Liver (tissue), 9 donors: Measurements from ENCODE around the gene GOLGA6L7. TPM values are rescaled to one million over a fixed set of nuclear protein-coding genes. Genes with fewer than 3 reads are reported as not detected.

ENCODE experiments used
- DNase-seq: peaks from one replicate; pipeline ENCODE4 v3.0.0-alpha.2; 2017; ENCODE audit warnings: low spot score
- H3K27ac ChIP-seq, 2 donors: one replicate each; pipeline ENCODE4 v1.7.0; 2013; ENCODE audit warnings: inconsistent platforms in 2 of 2, low read length in 2 of 2, control low read depth in 1 of 2, low read depth in 1 of 2, mild to moderate bottlenecking in 1 of 2
- H3K27me3 ChIP-seq, 4 donors: one replicate each; pipeline versions ENCODE4 v1.6.1 to v1.7.0; 2013; ENCODE audit warnings: low read length in 3 of 4, inconsistent platforms in 1 of 4, mild to moderate bottlenecking in 1 of 4, moderate library complexity in 1 of 4; ENCODE audit not compliant: control insufficient read depth in 4 of 4, insufficient read depth in 4 of 4
- H3K36me3 ChIP-seq, 4 donors: one replicate each; pipeline versions ENCODE4 v1.6.1 to v1.7.0; 2013; ENCODE audit warnings: low read length in 3 of 4, mild to moderate bottlenecking in 3 of 4, low read depth in 1 of 4, moderate library complexity in 1 of 4; ENCODE audit not compliant: control insufficient read depth in 4 of 4, insufficient read depth in 3 of 4
- H3K4me1 ChIP-seq, 4 donors: one replicate each; pipeline versions ENCODE4 v1.6.1 to v1.7.0; 2013; ENCODE audit warnings: low read length in 3 of 4, mild to moderate bottlenecking in 3 of 4, moderate library complexity in 1 of 4; ENCODE audit not compliant: control insufficient read depth in 4 of 4, insufficient read depth in 4 of 4
- H3K4me3 ChIP-seq, 3 donors: one replicate each; pipeline versions ENCODE4 v1.6.1 to v1.7.0; 2013; ENCODE audit warnings: low read length in 3 of 3, control low read depth in 1 of 3, low read depth in 1 of 3, mild to moderate bottlenecking in 1 of 3
- H3K9ac ChIP-seq, 2 donors: one replicate each; pipeline ENCODE4 v1.7.0; 2013; ENCODE audit warnings: low read length in 2 of 2, mild to moderate bottlenecking in 2 of 2, moderate library complexity in 2 of 2, control low read depth in 1 of 2, low read depth in 1 of 2
- H3K9me3 ChIP-seq, 4 donors: one replicate each; pipeline versions ENCODE4 v1.6.1 to v1.7.0; 2013; ENCODE audit warnings: low read length in 3 of 4; ENCODE audit not compliant: control insufficient read depth in 4 of 4
- EGR1 ChIP-seq, 2 donors: IDR thresholded peaks; 2 replicates each; pipeline ENCODE4 v1.6.1; 2016 to 2018; ENCODE audit warnings: antibody characterized with exemption in 2 of 2, low read depth in 2 of 2
- FOXA1 ChIP-seq: IDR thresholded peaks from 2 replicates; pipeline ENCODE4 v1.6.1; 2016; ENCODE audit warnings: antibody characterized with exemption
- FOXA2 ChIP-seq: IDR thresholded peaks from 2 replicates; pipeline ENCODE4 v1.6.1; 2016; ENCODE audit warnings: antibody characterized with exemption
- GABPA ChIP-seq, 2 donors: IDR thresholded peaks in 1 of 2; conservative IDR thresholded peaks in 1 of 2; 2 replicates each; pipeline ENCODE4 v1.6.1; 2016; ENCODE audit warnings: antibody characterized with exemption in 2 of 2, mild to moderate bottlenecking in 1 of 2, moderate library complexity in 1 of 2
- HNF4A ChIP-seq, 2 donors: conservative IDR thresholded peaks; 2 replicates each; pipeline ENCODE4 v1.6.1; 2016; ENCODE audit warnings: antibody characterized with exemption in 2 of 2, mild to moderate bottlenecking in 2 of 2
- HNF4G ChIP-seq: IDR thresholded peaks from 2 replicates; pipeline ENCODE4 v1.6.1; 2016; ENCODE audit warnings: antibody characterized with exemption
- JUND ChIP-seq, 2 donors: IDR thresholded peaks; 2 replicates each; pipeline ENCODE4 v1.6.1; 2016; ENCODE audit warnings: antibody characterized with exemption in 2 of 2
- NR2F2 ChIP-seq: IDR thresholded peaks from 2 replicates; pipeline ENCODE4 v1.6.1; 2016; ENCODE audit warnings: antibody characterized with exemption
- RAD21 ChIP-seq, 2 donors: IDR thresholded peaks; 2 replicates each; pipeline ENCODE4 v1.6.1; 2016; ENCODE audit warnings: antibody characterized with exemption in 2 of 2, mild to moderate bottlenecking in 2 of 2
- RXRA ChIP-seq, 2 donors: IDR thresholded peaks; 2 replicates each; pipeline ENCODE4 v1.6.1; 2017 to 2018; ENCODE audit warnings: antibody characterized with exemption in 2 of 2, mild to moderate bottlenecking in 1 of 2
- SP1 ChIP-seq: IDR thresholded peaks from 2 replicates; pipeline ENCODE4 v1.6.1; 2018; ENCODE audit warnings: antibody characterized with exemption, mild to moderate bottlenecking
- TAF1 ChIP-seq: conservative IDR thresholded peaks from 2 replicates; pipeline ENCODE4 v1.6.1; 2016; ENCODE audit warnings: antibody characterized with exemption, mild to moderate bottlenecking
- YY1 ChIP-seq: IDR thresholded peaks from 2 replicates; pipeline ENCODE4 v1.6.1; 2016; ENCODE audit warnings: antibody characterized with exemption, mild to moderate bottlenecking
- WGBS: extraction: QIAGEN DNeasy Blood & Tissue Kit; methylation state at CpG from one replicate; pipeline ENCODE4 v1.1.7; 2013; 5-methylcytosine and 5-hydroxymethylcytosine counted together
- polyA plus RNA-seq, 2 donors: library from polyadenylated mRNA; stranded (reverse) in 1 of 2; unstranded in 1 of 2; fragments of 200-250 nt in 1 of 2; fragments of >200 nt in 1 of 2; fragmentation: Nextera tagmentation in 1 of 2; extraction: Ambion mirVana in 1 of 2; gene quantifications; one replicate each; pipeline versions ENCODE4 v1.2.1 to v1.2.3, GENCODE V29; 2013 to 2015
- total RNA-seq, 2 donors: library from RNA; depleted of rRNA; stranded (reverse); fragments of >200 nt; gene quantifications; one replicate each; pipeline ENCODE4 v1.2.3, GENCODE V29; 2014
- TF ChIP-seq, protein P1 (sequence below): IDR thresholded peaks from 2 replicates; pipeline ENCODE4 v1.6.1; 2016; ENCODE audit warnings: antibody characterized with exemption
- TF ChIP-seq, protein P2 (sequence below): fragments of 150-350 bp; IDR thresholded peaks from 2 replicates; pipeline ENCODE4 v1.5.1; 2017; ENCODE audit warnings: improper control_type of control experiment, low read depth, low read length; ENCODE audit not compliant: missing input control
- TF ChIP-seq, protein P3 (sequence below): IDR thresholded peaks from 2 replicates; pipeline ENCODE4 v1.6.1; 2016; ENCODE audit warnings: antibody characterized with exemption
- TF ChIP-seq, protein P4 (sequence below): IDR thresholded peaks from 2 replicates; pipeline ENCODE4 v1.6.1; 2016; ENCODE audit warnings: antibody characterized with exemption, mild to moderate bottlenecking
- TF ChIP-seq, protein P5 (sequence below): IDR thresholded peaks from 2 replicates; pipeline ENCODE4 v1.6.1; 2016; ENCODE audit warnings: antibody characterized with exemption
- donor health status: healthy.
- donor health status: healthy.
- donor health status: healthy.
- donor health status: healthy.
- donor health status: healthy.

GOLGA6L7 gene
- total and polyA plus RNA-seq, 4 donors: not detected

DNA sequence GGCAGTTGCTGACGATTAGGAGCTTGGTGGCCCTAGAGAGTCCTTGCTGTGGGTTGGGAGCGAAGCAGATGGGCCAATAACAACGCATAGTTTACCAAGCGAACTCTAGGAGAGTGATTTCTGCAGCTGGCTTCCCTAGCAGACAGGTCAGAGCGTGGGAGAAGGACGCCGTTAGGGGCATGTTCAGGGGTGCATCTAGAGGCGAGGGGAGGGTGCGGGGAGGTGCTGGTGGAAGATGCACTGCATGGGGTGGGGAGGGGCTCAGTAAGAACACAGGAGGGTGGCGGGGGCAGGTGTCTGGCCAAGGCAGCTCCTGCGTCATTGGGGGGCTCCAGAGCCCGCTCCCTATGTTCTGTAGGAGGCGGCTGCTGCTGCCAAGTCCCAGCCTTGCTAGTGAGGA lies 46.2 kb upstream of the GOLGA6L7 start:
- WGBS: 94% methylated on average over 13 of the region's 13 CpGs
- DNase-seq: no peak
- TF ChIP-seq NR2F2 (no peak), FOXA2 (no peak), SP1 (no peak)
- TF ChIP-seq, protein P1, sequence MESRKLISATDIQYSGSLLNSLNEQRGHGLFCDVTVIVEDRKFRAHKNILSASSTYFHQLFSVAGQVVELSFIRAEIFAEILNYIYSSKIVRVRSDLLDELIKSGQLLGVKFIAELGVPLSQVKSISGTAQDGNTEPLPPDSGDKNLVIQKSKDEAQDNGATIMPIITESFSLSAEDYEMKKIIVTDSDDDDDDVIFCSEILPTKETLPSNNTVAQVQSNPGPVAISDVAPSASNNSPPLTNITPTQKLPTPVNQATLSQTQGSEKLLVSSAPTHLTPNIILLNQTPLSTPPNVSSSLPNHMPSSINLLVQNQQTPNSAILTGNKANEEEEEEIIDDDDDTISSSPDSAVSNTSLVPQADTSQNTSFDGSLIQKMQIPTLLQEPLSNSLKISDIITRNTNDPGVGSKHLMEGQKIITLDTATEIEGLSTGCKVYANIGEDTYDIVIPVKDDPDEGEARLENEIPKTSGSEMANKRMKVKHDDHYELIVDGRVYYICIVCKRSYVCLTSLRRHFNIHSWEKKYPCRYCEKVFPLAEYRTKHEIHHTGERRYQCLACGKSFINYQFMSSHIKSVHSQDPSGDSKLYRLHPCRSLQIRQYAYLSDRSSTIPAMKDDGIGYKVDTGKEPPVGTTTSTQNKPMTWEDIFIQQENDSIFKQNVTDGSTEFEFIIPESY: no peak
- TF ChIP-seq, protein P2, sequence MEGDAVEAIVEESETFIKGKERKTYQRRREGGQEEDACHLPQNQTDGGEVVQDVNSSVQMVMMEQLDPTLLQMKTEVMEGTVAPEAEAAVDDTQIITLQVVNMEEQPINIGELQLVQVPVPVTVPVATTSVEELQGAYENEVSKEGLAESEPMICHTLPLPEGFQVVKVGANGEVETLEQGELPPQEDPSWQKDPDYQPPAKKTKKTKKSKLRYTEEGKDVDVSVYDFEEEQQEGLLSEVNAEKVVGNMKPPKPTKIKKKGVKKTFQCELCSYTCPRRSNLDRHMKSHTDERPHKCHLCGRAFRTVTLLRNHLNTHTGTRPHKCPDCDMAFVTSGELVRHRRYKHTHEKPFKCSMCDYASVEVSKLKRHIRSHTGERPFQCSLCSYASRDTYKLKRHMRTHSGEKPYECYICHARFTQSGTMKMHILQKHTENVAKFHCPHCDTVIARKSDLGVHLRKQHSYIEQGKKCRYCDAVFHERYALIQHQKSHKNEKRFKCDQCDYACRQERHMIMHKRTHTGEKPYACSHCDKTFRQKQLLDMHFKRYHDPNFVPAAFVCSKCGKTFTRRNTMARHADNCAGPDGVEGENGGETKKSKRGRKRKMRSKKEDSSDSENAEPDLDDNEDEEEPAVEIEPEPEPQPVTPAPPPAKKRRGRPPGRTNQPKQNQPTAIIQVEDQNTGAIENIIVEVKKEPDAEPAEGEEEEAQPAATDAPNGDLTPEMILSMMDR: no peak

DNA sequence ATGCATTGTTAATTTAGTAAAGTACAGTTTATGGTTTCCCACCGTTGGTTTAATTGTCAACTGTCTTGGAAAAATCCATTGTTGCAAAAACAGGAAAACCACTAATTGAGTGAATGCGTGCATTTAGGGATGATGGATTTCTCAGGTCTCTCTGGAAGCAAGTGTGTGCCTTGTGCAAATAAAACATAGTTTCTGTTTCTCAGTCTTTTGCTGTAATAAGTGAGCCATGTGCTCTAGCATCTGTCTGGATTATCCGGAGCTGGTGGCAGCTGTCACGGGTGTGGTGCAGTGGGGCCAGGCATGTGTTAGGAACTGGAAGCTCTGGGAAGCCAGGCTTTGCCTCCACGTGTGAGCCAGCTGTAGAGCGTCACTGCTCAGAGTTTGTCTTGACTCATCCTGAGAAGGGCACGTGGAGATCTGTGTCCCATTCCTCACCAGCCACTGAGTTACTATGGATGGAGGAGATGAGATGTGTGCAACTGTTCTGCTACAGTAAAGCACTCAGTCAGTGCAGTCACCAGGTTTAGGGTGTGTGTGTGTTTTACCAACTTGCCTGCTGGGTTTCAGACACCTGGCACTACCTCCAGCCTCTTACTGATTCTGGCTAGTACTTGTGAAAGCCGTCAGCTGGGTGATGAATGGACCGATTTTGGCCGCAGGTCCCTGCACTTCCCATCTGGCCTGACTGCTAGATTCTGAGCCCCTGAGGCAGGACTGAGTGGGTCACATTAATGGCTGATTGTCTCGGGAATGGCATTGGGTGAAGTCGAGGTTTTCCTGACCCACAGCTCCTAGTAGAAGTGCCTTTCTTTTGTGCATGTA lies 44.6 kb upstream of the GOLGA6L7 start:
- no peaks in the 10 kb centered on the region for H3K4me1 ChIP-seq
- no peak for DNase-seq
- no peak overlapping the region for H3K4me3 ChIP-seq
- H3K9me3 ChIP-seq: no peaks in the 10 kb centered on the region
- H3K36me3 ChIP-seq: no peaks in the 10 kb centered on the region
- H3K27ac ChIP-seq: no peak overlapping the region
- TF ChIP-seq HNF4A (conservative IDR thresholded peaks at IDR 0.05): no peak
- TF ChIP-seq YY1: no peak
- no peak for TF ChIP-seq TAF1
- TF ChIP-seq, protein P1: no peak
- no peak for TF ChIP-seq JUND (IDR thresholded peaks at IDR 0.05)
- TF ChIP-seq GABPA (IDR thresholded peaks at IDR 0.05 in 1 of 2, conservative IDR thresholded peaks at IDR 0.05 in 1 of 2): no peak
- no peak for TF ChIP-seq HNF4G
- no peak for TF ChIP-seq SP1
- no peak for TF ChIP-seq FOXA1
- no peak for TF ChIP-seq FOXA2
- TF ChIP-seq, protein P3, sequence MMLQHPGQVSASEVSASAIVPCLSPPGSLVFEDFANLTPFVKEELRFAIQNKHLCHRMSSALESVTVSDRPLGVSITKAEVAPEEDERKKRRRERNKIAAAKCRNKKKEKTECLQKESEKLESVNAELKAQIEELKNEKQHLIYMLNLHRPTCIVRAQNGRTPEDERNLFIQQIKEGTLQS: no peak
- TF ChIP-seq, protein P2: no peak
- TF ChIP-seq RXRA (IDR thresholded peaks at IDR 0.05): no peak
- TF ChIP-seq NR2F2: no peak
- TF ChIP-seq, protein P4, sequence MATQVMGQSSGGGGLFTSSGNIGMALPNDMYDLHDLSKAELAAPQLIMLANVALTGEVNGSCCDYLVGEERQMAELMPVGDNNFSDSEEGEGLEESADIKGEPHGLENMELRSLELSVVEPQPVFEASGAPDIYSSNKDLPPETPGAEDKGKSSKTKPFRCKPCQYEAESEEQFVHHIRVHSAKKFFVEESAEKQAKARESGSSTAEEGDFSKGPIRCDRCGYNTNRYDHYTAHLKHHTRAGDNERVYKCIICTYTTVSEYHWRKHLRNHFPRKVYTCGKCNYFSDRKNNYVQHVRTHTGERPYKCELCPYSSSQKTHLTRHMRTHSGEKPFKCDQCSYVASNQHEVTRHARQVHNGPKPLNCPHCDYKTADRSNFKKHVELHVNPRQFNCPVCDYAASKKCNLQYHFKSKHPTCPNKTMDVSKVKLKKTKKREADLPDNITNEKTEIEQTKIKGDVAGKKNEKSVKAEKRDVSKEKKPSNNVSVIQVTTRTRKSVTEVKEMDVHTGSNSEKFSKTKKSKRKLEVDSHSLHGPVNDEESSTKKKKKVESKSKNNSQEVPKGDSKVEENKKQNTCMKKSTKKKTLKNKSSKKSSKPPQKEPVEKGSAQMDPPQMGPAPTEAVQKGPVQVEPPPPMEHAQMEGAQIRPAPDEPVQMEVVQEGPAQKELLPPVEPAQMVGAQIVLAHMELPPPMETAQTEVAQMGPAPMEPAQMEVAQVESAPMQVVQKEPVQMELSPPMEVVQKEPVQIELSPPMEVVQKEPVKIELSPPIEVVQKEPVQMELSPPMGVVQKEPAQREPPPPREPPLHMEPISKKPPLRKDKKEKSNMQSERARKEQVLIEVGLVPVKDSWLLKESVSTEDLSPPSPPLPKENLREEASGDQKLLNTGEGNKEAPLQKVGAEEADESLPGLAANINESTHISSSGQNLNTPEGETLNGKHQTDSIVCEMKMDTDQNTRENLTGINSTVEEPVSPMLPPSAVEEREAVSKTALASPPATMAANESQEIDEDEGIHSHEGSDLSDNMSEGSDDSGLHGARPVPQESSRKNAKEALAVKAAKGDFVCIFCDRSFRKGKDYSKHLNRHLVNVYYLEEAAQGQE: no peak
- TF ChIP-seq, protein P5, sequence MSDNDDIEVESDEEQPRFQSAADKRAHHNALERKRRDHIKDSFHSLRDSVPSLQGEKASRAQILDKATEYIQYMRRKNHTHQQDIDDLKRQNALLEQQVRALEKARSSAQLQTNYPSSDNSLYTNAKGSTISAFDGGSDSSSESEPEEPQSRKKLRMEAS: no peak
- no peak for TF ChIP-seq EGR1 (IDR thresholded peaks at IDR 0.05; ENCODE audit: low read depth in 2 of 2)
- TF ChIP-seq RAD21 (IDR thresholded peaks at IDR 0.05): no peak
- WGBS: 71% methylated on average over 12 of the region's 12 CpGs
- H3K9ac ChIP-seq: no peak overlapping the region
- no peaks in the 10 kb centered on the region for H3K27me3 ChIP-seq

More for the DNA sequence above, 46.2 kb upstream of the GOLGA6L7 start:
- H3K27ac ChIP-seq: no peak overlapping the region
- H3K27me3 ChIP-seq: no peaks in the 10 kb centered on the region
- no peak overlapping the region for H3K9ac ChIP-seq
- H3K4me3 ChIP-seq: no peak overlapping the region
- H3K9me3 ChIP-seq: no peaks in the 10 kb centered on the region
- H3K4me1 ChIP-seq: no peaks in the 10 kb centered on the region
- H3K36me3 ChIP-seq: no peaks in the 10 kb centered on the region
